NCI-H1436 (cell line): ENCODE results near the gene LRFN2.

Experiments used
- DNase-seq: peaks from one replicate; lab custom pipeline; 2025; lab: John Stamatoyannopoulos, UW

LRFN2 gene

GRCh38 chr6:40349123-40349900 is 237.9 kb downstream of the LRFN2 start:
- no peak for DNase-seq

GRCh38 chr6:40348591-40348990 is 238.6 kb downstream of the LRFN2 start:
- DNase-seq: no peak

DNA sequence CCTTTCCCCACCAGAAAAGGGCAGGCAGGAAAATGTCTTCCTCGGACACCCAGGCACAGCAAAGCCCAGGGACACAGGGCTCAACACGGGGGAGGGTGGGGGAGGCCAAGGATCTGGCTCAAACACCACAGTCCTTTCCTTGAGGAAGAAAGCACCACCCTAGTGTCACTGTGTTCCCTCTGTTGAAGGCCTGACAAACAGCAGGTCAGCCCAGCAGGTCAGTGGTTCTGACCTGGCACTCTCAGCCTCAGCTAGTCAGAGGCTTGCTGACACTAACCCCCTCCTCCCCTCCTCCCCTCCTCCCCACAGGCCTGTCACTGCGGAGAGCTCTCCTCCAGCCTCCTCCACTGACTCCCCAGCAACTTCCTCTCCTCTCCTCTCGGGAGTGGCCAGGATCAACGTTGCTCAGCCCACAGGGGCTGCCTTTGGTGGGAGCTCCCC is 239.6 kb downstream of the LRFN2 start:
- DNase-seq: no peak

DNA sequence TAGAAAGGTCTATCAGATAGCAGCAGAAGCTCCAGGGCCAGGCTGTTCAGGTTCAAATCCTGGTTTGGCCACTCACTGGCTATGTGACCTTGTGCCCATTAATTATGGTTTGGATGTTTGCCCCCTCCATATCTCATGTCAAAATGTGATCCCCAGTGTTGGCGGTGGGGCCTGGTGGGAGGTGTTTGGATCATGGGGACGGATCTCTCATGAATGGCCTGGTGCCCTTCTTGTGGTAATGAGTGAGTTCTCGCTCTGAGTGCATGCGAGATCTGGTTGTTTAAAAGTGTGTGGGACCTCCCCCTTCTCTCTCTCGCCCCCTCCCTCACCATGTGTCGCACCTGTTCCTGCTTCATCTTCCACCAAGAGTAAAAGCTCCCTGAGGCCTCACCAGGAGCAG is 240.9 kb downstream of the LRFN2 start:
- no peak for DNase-seq

DNA sequence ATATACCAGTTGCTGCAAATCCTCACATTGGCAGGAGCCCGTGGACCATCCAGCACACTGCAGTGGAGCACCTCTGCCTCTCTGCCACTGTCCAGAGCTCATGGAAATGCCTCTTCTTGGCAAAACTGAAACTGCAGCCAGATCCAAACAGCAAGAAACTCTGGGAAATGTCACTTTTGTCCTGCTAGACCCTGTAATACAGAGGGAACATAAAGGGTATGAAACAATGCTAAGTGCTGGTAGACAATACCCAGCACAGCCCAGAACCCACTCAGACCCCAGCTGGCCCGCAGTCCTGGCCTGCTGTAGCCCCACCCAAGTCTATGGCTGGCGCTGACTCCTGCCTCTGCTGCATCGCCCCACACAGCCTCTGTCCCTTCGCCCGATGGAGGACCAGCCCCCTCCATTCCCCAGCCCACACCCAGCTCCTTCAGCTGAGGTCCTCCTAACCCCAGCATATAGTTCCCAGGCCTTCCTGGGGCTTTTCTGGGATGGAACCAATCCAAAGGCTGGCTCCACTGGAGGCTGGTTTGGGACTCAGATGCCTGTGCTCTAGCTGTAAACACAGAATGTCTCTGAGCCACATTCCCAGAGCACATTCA is 242.5 kb downstream of the LRFN2 start:
- DNase-seq: no peak

- DNase-seq: no peak
Observed at GRCh38 chr6:40343877-40344565, 243.1 kb downstream of the LRFN2 start.

DNA sequence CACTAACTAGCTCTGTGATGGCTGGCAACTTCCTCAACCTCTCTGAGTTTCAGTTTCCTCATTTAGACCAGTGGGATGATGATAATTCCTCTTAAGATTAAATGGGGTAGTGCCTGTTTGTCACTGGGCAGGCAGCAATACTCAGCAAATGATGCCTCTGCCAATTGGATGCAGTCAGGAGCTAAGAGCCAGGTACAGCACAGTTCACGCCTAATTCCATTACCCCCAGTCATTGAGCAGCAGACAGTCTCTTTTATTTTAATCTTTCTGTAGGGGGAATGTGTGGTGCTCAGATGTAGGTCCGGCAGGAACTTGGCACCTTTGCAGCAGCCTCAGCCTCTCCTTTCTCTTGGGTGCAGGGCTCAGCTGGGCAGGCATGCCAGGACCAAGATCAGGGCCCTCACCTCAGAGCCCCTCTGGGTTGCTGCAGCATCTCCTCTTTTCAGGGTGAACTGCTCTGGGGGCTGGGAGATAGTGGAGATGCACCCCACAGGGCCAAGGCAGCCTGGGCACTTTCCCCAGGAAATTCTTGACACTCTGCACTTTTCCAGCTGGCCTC is 243.8 kb downstream of the LRFN2 start:
- DNase-seq: no peak

- DNase-seq: no peak
Observed at GRCh38 chr6:40342723-40343122, 244.4 kb downstream of the LRFN2 start.

DNA sequence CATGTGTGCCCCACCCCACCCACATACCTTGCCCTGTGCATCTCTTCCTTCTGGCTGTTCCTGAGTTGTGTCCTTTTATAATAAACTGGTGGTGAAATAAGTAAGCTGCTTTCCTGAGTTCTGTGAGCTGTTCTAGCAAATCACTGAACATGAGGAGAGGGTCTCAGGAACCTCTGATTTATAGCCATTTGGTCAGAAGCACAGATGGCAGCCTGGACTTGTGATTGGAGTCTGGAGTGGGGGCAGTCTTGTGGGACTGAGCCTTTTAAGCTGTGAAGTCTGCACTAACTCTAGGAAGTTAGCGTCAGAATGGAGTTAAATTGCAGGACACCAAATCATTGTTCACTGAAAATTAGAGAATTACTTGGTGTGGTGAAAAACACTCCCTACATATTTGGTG is 245.4 kb downstream of the LRFN2 start:
- DNase-seq: no peak
